DMS79 (cell line): ENCODE results near the gene DGKQ.
"Not testable (repeated sequence)": the region's sequence is repeated elsewhere in the genome, so short reads cannot be mapped to it uniquely, and the experiment has no call there.

Source experiments
- DNase-seq: peaks from one replicate; lab custom pipeline; 2025; lab: John Stamatoyannopoulos, UW

Gene DGKQ

GRCh38 chr4:993111-994029 is 20.0 kb upstream of the DGKQ start, which contains the start of gene SLC26A1:
Gene SLC26A1, minus strand, starts transcription at chr4:993404. Its CDS starts 1,701 bp downstream, at chr4:991703.
- no peak for DNase-seq

- DNase-seq = no peak
Measured at GRCh38 chr4:992297-993110, 19.1 kb upstream of the DGKQ start.

GRCh38 chr4:991451-992296 is 18.3 kb upstream of the DGKQ start:
- DNase-seq = no peak

GRCh38 chr4:990746-991367 is 17.5 kb upstream of the DGKQ start:
- no peak for DNase-seq

GRCh38 chr4:989722-990471 is 16.5 kb upstream of the DGKQ start:
- no peak for DNase-seq

- DNase-seq = no peak
Measured at GRCh38 chr4:988726-989721, 15.7 kb upstream of the DGKQ start.

GRCh38 chr4:987624-988513 is 14.5 kb upstream of the DGKQ start:
- no peak for DNase-seq

- peak; percentile 14 for DNase-seq
Measured at GRCh38 chr4:986879-987623, 13.7 kb upstream of the DGKQ start, which contains the start of gene IDUA. Gene IDUA, plus strand, starts transcription at chr4:987044. Its CDS starts 41 bp downstream, at chr4:987085.

GRCh38 chr4:986428-986878 is 13.1 kb upstream of the DGKQ start:
- DNase-seq = no peak

GRCh38 chr4:985123-985830 is 11.9 kb upstream of the DGKQ start:
- DNase-seq = no peak

- no peak for DNase-seq
Measured at GRCh38 chr4:984336-985054, 11.1 kb upstream of the DGKQ start.

- no peak for DNase-seq
Measured at GRCh38 chr4:982814-983213, 9.4 kb upstream of the DGKQ start.

- DNase-seq = no peak
Measured at GRCh38 chr4:982291-982690, 8.9 kb upstream of the DGKQ start.

- DNase-seq = no peak
Measured at GRCh38 chr4:978957-979701, 5.8 kb upstream of the DGKQ start.

- not testable (repeated sequence) for DNase-seq
Measured at GRCh38 chr4:976016-976415, 2.6 kb upstream of the DGKQ start.
